ENCODE data around the gene ZNF236.
"Not testable (repeated sequence)": the region's sequence is repeated elsewhere in the genome, so short reads cannot be mapped to it uniquely, and the experiment has no call there.

Gene ZNF236

GRCh38 chr18:76955524-76956170 is 133.3 kb downstream of the ZNF236 start:
- peaks cover 4% of the 10 kb centered on the region for H3K9me3 ChIP-seq (ENCODE audit: low read length)
- no peak overlapping the region for H2AFZ ChIP-seq (ENCODE audit: low read depth, low read length)
- H3K4me3 ChIP-seq (ENCODE audit: low read length) = no peak overlapping the region
- peaks cover 9% of the 10 kb centered on the region for H3K4me1 ChIP-seq (ENCODE audit: insufficient read depth, low read length)
- H3K36me3 ChIP-seq (ENCODE audit: insufficient read depth, low read length) = peaks cover 35% of the 10 kb centered on the region
- H3K27me3 ChIP-seq (ENCODE audit: insufficient read depth, low read length) = no peaks in the 10 kb centered on the region

- Histone ChIP-seq H3K27me3 (ENCODE audit: insufficient read depth, low read length) (no peaks in the 10 kb centered on the region), H3K9me3 (ENCODE audit: low read length) (peaks cover 2% of the 10 kb centered on the region), H2AFZ (ENCODE audit: low read depth, low read length) (no peak overlapping the region), H3K4me3 (ENCODE audit: low read length) (no peak overlapping the region), H3K36me3 (ENCODE audit: insufficient read depth, low read length) (peaks cover 39% of the 10 kb centered on the region), H3K4me1 (ENCODE audit: insufficient read depth, low read length) (peaks cover 9% of the 10 kb centered on the region)
These were observed 134.3 kb downstream of the ZNF236 start for GRCh38 chr18:76956648-76957047.

- H3K9me3 ChIP-seq (ENCODE audit: low read length) = peaks cover 4% of the 10 kb centered on the region
- peaks cover 39% of the 10 kb centered on the region for H3K36me3 ChIP-seq (ENCODE audit: insufficient read depth, low read length)
- no peak overlapping the region for H3K4me3 ChIP-seq (ENCODE audit: low read length)
- H3K27me3 ChIP-seq (ENCODE audit: insufficient read depth, low read length) = no peaks in the 10 kb centered on the region
- H2AFZ ChIP-seq (ENCODE audit: low read depth, low read length) = no peak overlapping the region
- H3K4me1 ChIP-seq (ENCODE audit: insufficient read depth, low read length) = peaks cover 8% of the 10 kb centered on the region
These were observed 135.3 kb downstream of the ZNF236 start for GRCh38 chr18:76957384-76958355.

- no peak overlapping the region for H2AFZ ChIP-seq (ENCODE audit: low read depth, low read length)
- no peaks in the 10 kb centered on the region for H3K27me3 ChIP-seq (ENCODE audit: insufficient read depth, low read length)
- H3K36me3 ChIP-seq (ENCODE audit: insufficient read depth, low read length) = peaks cover 39% of the 10 kb centered on the region
- H3K4me3 ChIP-seq (ENCODE audit: low read length) = no peak overlapping the region
- peaks cover 5% of the 10 kb centered on the region for H3K9me3 ChIP-seq (ENCODE audit: low read length)
- no peaks in the 10 kb centered on the region for H3K4me1 ChIP-seq (ENCODE audit: insufficient read depth, low read length)
These were observed 136.5 kb downstream of the ZNF236 start for GRCh38 chr18:76958692-76959341.

- no peaks in the 10 kb centered on the region for H3K4me1 ChIP-seq (ENCODE audit: insufficient read depth, low read length)
- H2AFZ ChIP-seq (ENCODE audit: low read depth, low read length) = no peak overlapping the region
- H3K4me3 ChIP-seq (ENCODE audit: low read length) = no peak overlapping the region
- H3K27me3 ChIP-seq (ENCODE audit: insufficient read depth, low read length) = no peaks in the 10 kb centered on the region
- peaks cover 39% of the 10 kb centered on the region for H3K36me3 ChIP-seq (ENCODE audit: insufficient read depth, low read length)
- peaks cover 5% of the 10 kb centered on the region for H3K9me3 ChIP-seq (ENCODE audit: low read length)
These were observed 137.2 kb downstream of the ZNF236 start for GRCh38 chr18:76959605-76960004.

GRCh38 chr18:76960528-76961035 is 138.2 kb downstream of the ZNF236 start:
- H3K4me3 ChIP-seq (ENCODE audit: low read length) = no peak overlapping the region
- no peaks in the 10 kb centered on the region for H3K4me1 ChIP-seq (ENCODE audit: insufficient read depth, low read length)
- H2AFZ ChIP-seq (ENCODE audit: low read depth, low read length) = no peak overlapping the region
- H3K27me3 ChIP-seq (ENCODE audit: insufficient read depth, low read length) = no peaks in the 10 kb centered on the region
- peaks cover 39% of the 10 kb centered on the region for H3K36me3 ChIP-seq (ENCODE audit: insufficient read depth, low read length)
- peaks cover 8% of the 10 kb centered on the region for H3K9me3 ChIP-seq (ENCODE audit: low read length)

- peaks cover 28% of the 10 kb centered on the region for H3K36me3 ChIP-seq (ENCODE audit: insufficient read depth, low read length)
- no peaks in the 10 kb centered on the region for H3K27me3 ChIP-seq (ENCODE audit: insufficient read depth, low read length)
- no peak overlapping the region for H3K4me3 ChIP-seq (ENCODE audit: low read length)
- H3K4me1 ChIP-seq (ENCODE audit: insufficient read depth, low read length) = no peaks in the 10 kb centered on the region
- peaks cover 13% of the 10 kb centered on the region for H3K9me3 ChIP-seq (ENCODE audit: low read length)
- H2AFZ ChIP-seq (ENCODE audit: low read depth, low read length) = no peak overlapping the region
These were observed 140.5 kb downstream of the ZNF236 start for GRCh38 chr18:76962851-76963250.

- Histone ChIP-seq H3K4me3 (ENCODE audit: low read length) (no peak overlapping the region), H3K27me3 (ENCODE audit: insufficient read depth, low read length) (no peaks in the 10 kb centered on the region), H3K4me1 (ENCODE audit: insufficient read depth, low read length) (no peaks in the 10 kb centered on the region), H3K36me3 (ENCODE audit: insufficient read depth, low read length) (peaks cover 34% of the 10 kb centered on the region), H2AFZ (ENCODE audit: low read depth, low read length) (no peak overlapping the region), H3K9me3 (ENCODE audit: low read length) (peaks cover 13% of the 10 kb centered on the region)
These were observed 141.6 kb downstream of the ZNF236 start for GRCh38 chr18:76963936-76964335.

- peaks cover 12% of the 10 kb centered on the region for H3K9me3 ChIP-seq (ENCODE audit: low read length)
- H2AFZ ChIP-seq (ENCODE audit: low read depth, low read length); H3K27me3 ChIP-seq (ENCODE audit: insufficient read depth, low read length); H3K4me3 ChIP-seq (ENCODE audit: low read length); H3K4me1 ChIP-seq (ENCODE audit: insufficient read depth, low read length): not testable (repeated sequence)
- H3K36me3 ChIP-seq (ENCODE audit: insufficient read depth, low read length) = peaks cover 20% of the 10 kb centered on the region
These were observed 143.3 kb downstream of the ZNF236 start for GRCh38 chr18:76965555-76966151.

- peaks cover 13% of the 10 kb centered on the region for H3K36me3 ChIP-seq (ENCODE audit: insufficient read depth, low read length)
- not testable (repeated sequence) for H3K4me1 ChIP-seq (ENCODE audit: insufficient read depth, low read length); H3K4me3 ChIP-seq (ENCODE audit: low read length); H3K27me3 ChIP-seq (ENCODE audit: insufficient read depth, low read length); H2AFZ ChIP-seq (ENCODE audit: low read depth, low read length); H3K9me3 ChIP-seq (ENCODE audit: low read length)
These were observed 144.9 kb downstream of the ZNF236 start for GRCh38 chr18:76967299-76967698.

- H2AFZ ChIP-seq (ENCODE audit: low read depth, low read length) = no peak overlapping the region
- peaks cover 10% of the 10 kb centered on the region for H3K9me3 ChIP-seq (ENCODE audit: low read length)
- H3K4me1 ChIP-seq (ENCODE audit: insufficient read depth, low read length) = peaks cover 3% of the 10 kb centered on the region
- H3K4me3 ChIP-seq (ENCODE audit: low read length) = no peak overlapping the region
- no peaks in the 10 kb centered on the region for H3K27me3 ChIP-seq (ENCODE audit: insufficient read depth, low read length)
- peaks cover 13% of the 10 kb centered on the region for H3K36me3 ChIP-seq (ENCODE audit: insufficient read depth, low read length)
These were observed 145.5 kb downstream of the ZNF236 start for GRCh38 chr18:76967721-76968472.
